WTC11 (cell line): ENCODE measurements around the gene ABTB2. TPM values are rescaled to one million over a fixed set of nuclear protein-coding genes. Genes with fewer than 3 reads are reported as not detected.

ENCODE experiments used
- ATAC-seq: fragments of 200-7000 bp; cut with Tn5 transposase; 2 replicates; pipeline ENCODE4 v1.10.0; 2021; ENCODE audit warnings: mild to moderate bottlenecking, moderate library complexity
- CTCF ChIA-PET: fragments of 300-600 bp; sonication (Branson Sonifier 250); formaldehyde crosslinking; loops from one replicate; lab custom pipeline; 2021; ENCODE audit warnings: antibody characterized with exemption; lab: Charles Lee
- POLR2A ChIA-PET: fragments of 350-600 bp; sonication (Branson Sonifier 250); formaldehyde crosslinking; loops from one replicate; lab custom pipeline; 2021; ENCODE audit warnings: antibody characterized with exemption; lab: Charles Lee
- DNase-seq: peaks from one replicate; pipeline ENCODE4 v3.0.0; 2021; ENCODE audit warnings: low spot score
- H3K27ac Mint-ChIP-seq: 2 replicates; pipeline ENCODE4 v1.8.0; 2021; ENCODE audit warnings: mixed read lengths
- H3K27me3 Mint-ChIP-seq: 2 replicates; pipeline ENCODE4 v1.8.0; 2021; ENCODE audit warnings: low read depth, mild to moderate bottlenecking, moderate library complexity, mixed read lengths
- H3K36me3 Mint-ChIP-seq: 2 replicates; pipeline ENCODE4 v1.8.0; 2021; ENCODE audit warnings: mixed read lengths
- H3K4me1 Mint-ChIP-seq: 2 replicates; pipeline ENCODE4 v1.8.0; 2022; ENCODE audit warnings: mixed read lengths
- H3K4me3 Mint-ChIP-seq: 2 replicates; pipeline ENCODE4 v1.8.0; 2021; ENCODE audit warnings: mild to moderate bottlenecking, moderate library complexity, mixed read lengths
- H3K9me3 Mint-ChIP-seq: 2 replicates; pipeline ENCODE4 v1.8.0; 2021; ENCODE audit warnings: mixed read lengths
- AFF4 ChIP-seq: sonication (generic); formaldehyde crosslinking; IDR thresholded peaks from 2 replicates; pipeline ENCODE4 v1.8.1; 2023; ENCODE audit warnings: mild to moderate bottlenecking, missing genetic modification reagents, borderline replicate concordance
- E2F4 ChIP-seq: sonication (generic); formaldehyde crosslinking; IDR thresholded peaks from 2 replicates; pipeline ENCODE4 v1.8.1; 2022; ENCODE audit warnings: low read depth, mild to moderate bottlenecking, moderate library complexity, missing genetic modification reagents, borderline replicate concordance
- E2F5 ChIP-seq: sonication (generic); formaldehyde crosslinking; IDR thresholded peaks from 2 replicates; pipeline ENCODE4 v1.8.1; 2022; ENCODE audit warnings: mild to moderate bottlenecking, moderate library complexity, missing genetic modification reagents
- ELF4 ChIP-seq: sonication (generic); formaldehyde crosslinking; IDR thresholded peaks from 2 replicates; pipeline ENCODE4 v1.8.1; 2022; ENCODE audit warnings: low read depth, mild to moderate bottlenecking, moderate library complexity, missing genetic modification reagents
- FOXJ3 ChIP-seq: sonication (generic); formaldehyde crosslinking; IDR thresholded peaks from 2 replicates; pipeline ENCODE4 v1.9.0; 2021; ENCODE audit warnings: missing genetic modification reagents, mild to moderate bottlenecking, borderline replicate concordance
- GABPB1 ChIP-seq: sonication (generic); formaldehyde crosslinking; IDR thresholded peaks from 2 replicates; pipeline ENCODE4 v1.8.1; 2023; ENCODE audit warnings: mild to moderate bottlenecking, missing genetic modification reagents
- NR2C2 ChIP-seq: sonication (generic); formaldehyde crosslinking; IDR thresholded peaks from 2 replicates; pipeline ENCODE4 v1.8.0; 2022; ENCODE audit warnings: mild to moderate bottlenecking, missing genetic modification reagents
- OVOL2 ChIP-seq: fragments of 250-450 bp; sonication (Bioruptor Pico); IDR thresholded peaks from 2 replicates; pipeline ENCODE4 v1.9.0; 2021; ENCODE audit warnings: mild to moderate bottlenecking, borderline replicate concordance
- PREB ChIP-seq: sonication (generic); formaldehyde crosslinking; IDR thresholded peaks from 2 replicates; pipeline ENCODE4 v1.8.1; 2022; ENCODE audit warnings: mild to moderate bottlenecking, missing genetic modification reagents, moderate library complexity, borderline replicate concordance
- PRRX2 ChIP-seq: fragments of 250-450 bp; sonication (Bioruptor Pico); IDR thresholded peaks from 2 replicates; pipeline ENCODE4 v1.8.0; 2021; ENCODE audit warnings: mild to moderate bottlenecking
- USF2 ChIP-seq: sonication (generic); formaldehyde crosslinking; IDR thresholded peaks from 2 replicates; pipeline ENCODE4 v1.8.1; 2023; ENCODE audit warnings: mild to moderate bottlenecking, missing genetic modification reagents, moderate library complexity
- ZBTB21 ChIP-seq: sonication (generic); formaldehyde crosslinking; IDR thresholded peaks from 2 replicates; pipeline ENCODE4 v1.8.1; 2023; ENCODE audit warnings: mild to moderate bottlenecking, missing genetic modification reagents, borderline replicate concordance
- ZMAT4 ChIP-seq: fragments of 250-450 bp; sonication (Bioruptor Pico); IDR thresholded peaks from 2 replicates; pipeline ENCODE4 v1.9.0; 2021; ENCODE audit warnings: mild to moderate bottlenecking
- ZNF281 ChIP-seq: sonication (generic); formaldehyde crosslinking; IDR thresholded peaks from 2 replicates; pipeline ENCODE4 v1.8.0; 2023; ENCODE audit warnings: mild to moderate bottlenecking, missing genetic modification reagents
- ZNF512 ChIP-seq: sonication (generic); formaldehyde crosslinking; IDR thresholded peaks from 2 replicates; pipeline ENCODE4 v1.8.1; 2022; ENCODE audit warnings: missing genetic modification reagents, borderline replicate concordance
- ZNF671 ChIP-seq: fragments of 250-450 bp; sonication (Bioruptor Pico); IDR thresholded peaks from 2 replicates; pipeline ENCODE4 v1.8.0; 2021; ENCODE audit warnings: mild to moderate bottlenecking
- total RNA-seq: library from RNA; stranded (reverse); gene quantifications from 3 replicates; pipeline ENCODE4 v1.2.3, GENCODE V29; 2021

The ABTB2 gene
- total RNA-seq, 1 experiment from 2014 or later = 12.8 TPM

- TF ChIP-seq E2F5 (CRISPR knock-in tag) (no peak), OVOL2 (CRISPR knock-in tag) (no peak), ZNF512 (CRISPR knock-in tag) (no peak), ELF4 (CRISPR knock-in tag) (no peak), ZNF671 (no peak), ZMAT4 (CRISPR knock-in tag) (no peak), USF2 (CRISPR knock-in tag) (no peak), GABPB1 (CRISPR knock-in tag) (no peak), FOXJ3 (CRISPR knock-in tag) (no peak), PRRX2 (CRISPR knock-in tag) (no peak)
Observed at GRCh38 chr11:34259087-34259486, 98.7 kb downstream of the ABTB2 start (continued).

- ATAC-seq (no peak), DNase-seq (no peak)
- no peaks in the 10 kb centered on the region for H3K36me3 Mint-ChIP-seq
- CTCF ChIA-PET = no interaction called here
- no peaks in the 10 kb centered on the region for H3K27me3 Mint-ChIP-seq
- POLR2A ChIA-PET = no interaction called here
- no peaks in the 10 kb centered on the region for H3K9me3 Mint-ChIP-seq
- H3K27ac Mint-ChIP-seq = no peak overlapping the region
- H3K4me1 Mint-ChIP-seq = peaks cover 20% of the 10 kb centered on the region
- TF ChIP-seq AFF4 (CRISPR knock-in tag) = no peak
- no peak for TF ChIP-seq PREB
- no peak for TF ChIP-seq E2F4 (CRISPR knock-in tag)
- TF ChIP-seq ZBTB21 = no peak
- TF ChIP-seq E2F5 (CRISPR knock-in tag) = no peak
- TF ChIP-seq ZNF281 (CRISPR knock-in tag) = no peak
- TF ChIP-seq NR2C2 (CRISPR knock-in tag) = no peak
- no peak overlapping the region for H3K4me3 Mint-ChIP-seq
Observed at GRCh38 chr11:34256626-34257025, 101.2 kb downstream of the ABTB2 start.
